ENCODE measurements around the gene MXRA7. TPM values are rescaled to one million over a fixed set of nuclear protein-coding genes. Genes with fewer than 3 reads are reported as not detected.

The MXRA7 gene
- total RNA-seq, 4 donors from 2014 or later, result 11.0 to 116 (median 39.2) TPM

- Histone ChIP-seq H3K27me3 (no peaks in the 10 kb centered on the region), H3K27ac (no peak overlapping the region), H3K36me3 (peaks cover 38 to 87% (median 65%) of the 10 kb centered on the region in 3 donors), H3K4me1 (peaks cover 18 to 58% (median 21%) of the 10 kb centered on the region in 3 donors), H3K9me3 (no peaks in the 10 kb centered on the region), H3K4me3 (no peak overlapping the region)
- intact Hi-C loops (cut with DNase I), result no loop called here
- DNase-seq, result no peak
- TF ChIP-seq CTCF (IDR thresholded peaks at IDR 0.05), result no peak
- TF ChIP-seq POLR2A (IDR thresholded peaks at IDR 0.05), result no peak
- 85% methylated on average over 7 to 10 of the region's 10 CpGs for WGBS, 2 donors
Observed at GRCh38 chr17:76721463-76721862, 10.7 kb upstream of the MXRA7 start.

DNA sequence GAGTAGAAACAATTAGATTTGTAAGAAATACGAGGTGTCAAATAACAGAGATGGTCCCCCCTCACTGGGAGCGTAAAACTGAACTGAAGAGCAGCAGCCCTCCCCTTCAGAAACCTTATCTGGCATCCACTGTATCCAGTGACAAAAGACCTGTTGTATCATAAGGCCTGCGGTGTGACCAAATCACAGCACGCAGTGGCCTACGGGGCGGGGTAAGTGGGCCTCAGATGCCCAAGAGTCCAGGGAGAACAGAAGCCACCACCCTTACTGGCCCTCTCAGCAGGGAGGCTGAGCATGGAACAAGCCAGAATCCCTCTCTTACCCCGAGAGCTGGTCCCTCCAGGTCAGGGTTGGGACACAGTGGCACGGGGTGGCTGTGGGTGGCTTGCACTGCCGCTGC is 10.2 kb upstream of the MXRA7 start:
- no peak for DNase-seq
- intact Hi-C loops (cut with DNase I), result no loop called here
- no peak overlapping the region for H3K27ac ChIP-seq
- TF ChIP-seq CTCF (IDR thresholded peaks at IDR 0.05) (no peak), POLR2A (IDR thresholded peaks at IDR 0.05) (no peak)
- WGBS, 2 donors, result 84 to 90% methylated on average over 4 to 5 of the region's 9 CpGs
- peaks cover 38 to 92% (median 68%) of the 10 kb centered on the region in 3 donors for H3K36me3 ChIP-seq
- no peaks in the 10 kb centered on the region for H3K9me3 ChIP-seq
- H3K27me3 ChIP-seq, result no peaks in the 10 kb centered on the region
- H3K4me3 ChIP-seq, result no peak overlapping the region
- peaks cover 18 to 61% (median 22%) of the 10 kb centered on the region in 3 donors for H3K4me1 ChIP-seq

GRCh38 chr17:76720211-76720610 is 9.4 kb upstream of the MXRA7 start:
- Histone ChIP-seq H3K27me3 (no peaks in the 10 kb centered on the region), H3K4me1 (peaks cover 14 to 64% (median 19%) of the 10 kb centered on the region in 3 donors), H3K27ac (no peak overlapping the region), H3K36me3 (peaks cover 38 to 99% (median 68%) of the 10 kb centered on the region in 3 donors), H3K4me3 (no peak overlapping the region), H3K9me3 (no peaks in the 10 kb centered on the region)
- TF ChIP-seq CTCF (IDR thresholded peaks at IDR 0.05), result no peak
- TF ChIP-seq POLR2A (IDR thresholded peaks at IDR 0.05), result no peak
- no peak for DNase-seq
- 89 to 94% methylated on average over 8 to 9 of the region's 9 CpGs for WGBS, 2 donors
- intact Hi-C loops (cut with DNase I), result no loop called here

GRCh38 chr17:76718516-76718915 is 7.8 kb upstream of the MXRA7 start:
- intact Hi-C loops (cut with DNase I), result no loop called here
- Histone ChIP-seq H3K4me3 (no peak overlapping the region), H3K4me1 (peaks cover 0 to 56% (median 11%) of the 10 kb centered on the region in 3 donors), H3K27me3 (no peaks in the 10 kb centered on the region), H3K9me3 (no peaks in the 10 kb centered on the region), H3K36me3 (peaks cover 38 to 95% (median 63%) of the 10 kb centered on the region in 3 donors), H3K27ac (no peak overlapping the region)
- WGBS, 2 donors, result 89 to 90% methylated on average over 10 to 15 of the region's 16 CpGs
- no peak for DNase-seq
- TF ChIP-seq CTCF (IDR thresholded peaks at IDR 0.05), result no peak
- no peak for TF ChIP-seq POLR2A (IDR thresholded peaks at IDR 0.05)

DNA sequence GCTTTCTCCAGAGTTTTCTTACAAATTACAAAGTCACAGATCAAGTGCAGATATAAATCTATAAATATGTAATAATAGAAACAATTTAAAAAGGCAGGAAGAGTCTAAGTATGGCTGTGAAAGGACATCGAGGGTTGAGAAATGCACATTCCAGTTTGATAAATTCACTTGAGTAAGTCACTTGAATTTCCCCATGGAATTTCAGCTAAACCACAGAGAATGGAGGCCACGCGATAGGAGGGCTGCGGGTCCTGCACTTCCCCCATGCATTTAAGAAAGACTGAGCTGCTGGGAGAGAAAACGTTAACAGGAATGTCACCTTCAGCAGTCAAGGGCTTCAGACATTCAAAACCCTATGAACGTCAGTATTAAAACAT is 6.1 kb upstream of the MXRA7 start:
- intact Hi-C loops (cut with DNase I), result no loop called here
- peak overlapping the region in 3 of 4 donors; percentile 60 to 64 (median 64) for H3K27ac ChIP-seq
- H3K27me3 ChIP-seq, result no peaks in the 10 kb centered on the region
- no peak for DNase-seq
- peaks cover 0 to 46% (median 14%) of the 10 kb centered on the region in 3 donors for H3K4me1 ChIP-seq
- TF ChIP-seq POLR2A (IDR thresholded peaks at IDR 0.05) (no peak), CTCF (IDR thresholded peaks at IDR 0.05) (no peak)
- peaks cover 32 to 88% (median 53%) of the 10 kb centered on the region in 3 donors for H3K36me3 ChIP-seq
- H3K4me3 ChIP-seq, result no peak overlapping the region
- 66 to 73% methylated on average over 6 of the region's 6 CpGs for WGBS, 2 donors
- no peaks in the 10 kb centered on the region for H3K9me3 ChIP-seq
